Lower leg skin (tissue), 3 donors: ENCODE results near the gene CRYGD.

Experiments used
- CTCF ChIP-seq, 3 donors: fragments of 450-650 bp; IDR thresholded peaks; one replicate each; pipeline ENCODE4 v1.5.1; 2016; ENCODE audit warnings: antibody characterized with exemption in 3 of 3, mild to moderate bottlenecking in 3 of 3, moderate library complexity in 2 of 3
- POLR2A ChIP-seq, 2 donors: fragments of 450-650 bp; IDR thresholded peaks; one replicate each; pipeline ENCODE4 v1.6.1; 2016 to 2017; ENCODE audit warnings: antibody characterized with exemption in 2 of 2, mild to moderate bottlenecking in 1 of 2, moderate library complexity in 1 of 2

GRCh38 chr2:208112969-208113368, 11.4 kb downstream of the CRYGD start:
- TF ChIP-seq CTCF (IDR thresholded peaks at IDR 0.05): no peak
- no peak for TF ChIP-seq POLR2A (IDR thresholded peaks at IDR 0.05)
